NCI-H774 (cell line): ENCODE data around the gene ZNF678.

Experiments used
- DNase-seq: peaks from one replicate; lab custom pipeline; 2025; lab: John Stamatoyannopoulos, UW

Gene ZNF678

GRCh38 chr1:227563324-227564201 is at the start of gene ZNF678:
TSS of gene ZNF678 (plus strand) at chr1:227563556. CDS start at chr1:227650992, 87,436 bp downstream.
- DNase-seq = peak; percentile 95

DNA sequence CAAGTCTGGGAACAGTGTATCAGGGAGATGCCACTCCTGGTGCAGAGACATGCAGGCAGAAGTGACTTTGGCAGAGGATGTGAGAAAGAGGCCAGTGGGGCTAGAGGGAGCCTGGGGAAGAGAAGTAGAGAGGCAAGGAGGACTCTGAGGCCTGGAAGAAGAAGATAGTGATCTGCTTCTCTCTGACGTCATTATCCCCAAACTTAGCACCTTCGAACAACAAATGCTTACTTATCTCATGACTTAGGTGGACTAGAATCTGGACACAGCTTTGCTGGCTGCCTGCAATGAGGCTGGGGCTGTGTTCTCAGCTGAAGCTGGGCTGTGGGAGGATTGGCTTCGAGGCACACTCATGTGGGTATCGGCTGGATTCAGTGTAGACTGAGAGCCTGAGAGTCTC is 44.5 kb upstream of the ZNF678 start:
- no peak for DNase-seq

- no peak for DNase-seq
Measured at GRCh38 chr1:227521782-227522181, 41.6 kb upstream of the ZNF678 start.

- no peak for DNase-seq
Measured at GRCh38 chr1:227526524-227526923, 36.8 kb upstream of the ZNF678 start.

- no peak for DNase-seq
Measured at GRCh38 chr1:227532019-227532619, 31.2 kb upstream of the ZNF678 start.

DNA sequence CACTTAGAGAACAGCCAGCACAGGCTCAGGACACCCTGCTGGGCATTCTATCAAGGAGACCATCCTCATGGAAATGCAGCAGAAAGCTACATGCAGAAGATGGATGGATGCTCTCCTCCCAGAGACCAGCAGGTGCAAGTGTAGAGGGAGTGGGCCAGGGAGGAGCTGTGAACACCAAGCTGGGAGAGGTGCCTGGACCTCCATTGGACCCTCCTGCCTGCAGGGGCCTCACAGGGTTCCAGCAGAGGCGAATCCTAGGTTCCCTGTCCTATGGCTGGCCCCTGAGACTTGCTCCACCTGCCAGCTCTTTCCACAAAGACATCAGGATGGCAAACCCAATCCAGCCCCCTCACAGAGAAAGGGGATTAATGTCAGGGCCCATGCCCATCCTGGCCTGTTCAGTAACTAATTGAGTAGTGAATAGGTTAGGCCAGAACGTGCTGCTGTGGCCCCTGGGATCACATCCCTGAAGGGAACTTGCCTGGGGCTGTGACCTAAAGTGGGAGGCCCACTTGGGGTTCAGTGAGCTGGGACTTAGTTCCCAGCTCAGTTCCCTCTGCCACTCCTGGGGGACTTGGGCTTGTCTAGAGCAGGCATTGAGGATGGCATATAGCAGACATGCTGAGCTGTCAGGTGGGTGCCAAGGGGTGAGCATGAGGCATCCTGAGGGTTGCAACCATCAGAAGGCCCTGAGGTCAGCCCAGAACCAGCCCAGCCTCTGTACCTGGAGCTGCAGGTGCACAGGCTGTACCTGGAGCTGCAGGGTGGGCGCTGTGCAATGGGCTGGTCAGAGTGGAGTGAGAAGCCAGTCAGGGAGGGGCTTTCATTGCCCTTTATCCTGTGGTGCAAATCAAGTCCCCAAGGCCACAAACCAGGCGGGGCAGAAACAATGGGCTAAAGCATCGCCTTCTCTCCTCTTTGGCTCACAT is 22.9 kb upstream of the ZNF678 start:
- no peak for DNase-seq

DNA sequence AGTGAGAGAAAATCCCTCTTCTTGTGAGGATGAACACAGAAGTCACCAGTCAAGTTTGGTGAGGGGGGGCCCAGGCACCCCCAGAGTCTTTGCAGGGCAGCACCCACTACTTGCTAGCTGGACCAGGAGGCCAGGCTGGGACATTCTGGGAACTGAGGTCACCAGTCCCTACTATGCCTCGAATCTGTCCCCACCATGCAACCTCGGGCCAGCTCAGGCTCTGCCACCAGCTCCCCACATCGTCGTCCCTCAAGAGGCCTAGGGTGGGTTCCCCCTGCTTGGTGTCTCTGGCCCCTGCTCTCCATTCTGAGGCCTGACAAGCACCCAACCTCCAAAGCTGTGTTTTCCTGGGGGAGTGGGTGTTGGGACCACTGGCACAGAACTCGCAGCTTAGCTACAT is 22.2 kb upstream of the ZNF678 start:
- DNase-seq = no peak

- DNase-seq = no peak
Measured at GRCh38 chr1:227541796-227542152, 21.6 kb upstream of the ZNF678 start.

DNA sequence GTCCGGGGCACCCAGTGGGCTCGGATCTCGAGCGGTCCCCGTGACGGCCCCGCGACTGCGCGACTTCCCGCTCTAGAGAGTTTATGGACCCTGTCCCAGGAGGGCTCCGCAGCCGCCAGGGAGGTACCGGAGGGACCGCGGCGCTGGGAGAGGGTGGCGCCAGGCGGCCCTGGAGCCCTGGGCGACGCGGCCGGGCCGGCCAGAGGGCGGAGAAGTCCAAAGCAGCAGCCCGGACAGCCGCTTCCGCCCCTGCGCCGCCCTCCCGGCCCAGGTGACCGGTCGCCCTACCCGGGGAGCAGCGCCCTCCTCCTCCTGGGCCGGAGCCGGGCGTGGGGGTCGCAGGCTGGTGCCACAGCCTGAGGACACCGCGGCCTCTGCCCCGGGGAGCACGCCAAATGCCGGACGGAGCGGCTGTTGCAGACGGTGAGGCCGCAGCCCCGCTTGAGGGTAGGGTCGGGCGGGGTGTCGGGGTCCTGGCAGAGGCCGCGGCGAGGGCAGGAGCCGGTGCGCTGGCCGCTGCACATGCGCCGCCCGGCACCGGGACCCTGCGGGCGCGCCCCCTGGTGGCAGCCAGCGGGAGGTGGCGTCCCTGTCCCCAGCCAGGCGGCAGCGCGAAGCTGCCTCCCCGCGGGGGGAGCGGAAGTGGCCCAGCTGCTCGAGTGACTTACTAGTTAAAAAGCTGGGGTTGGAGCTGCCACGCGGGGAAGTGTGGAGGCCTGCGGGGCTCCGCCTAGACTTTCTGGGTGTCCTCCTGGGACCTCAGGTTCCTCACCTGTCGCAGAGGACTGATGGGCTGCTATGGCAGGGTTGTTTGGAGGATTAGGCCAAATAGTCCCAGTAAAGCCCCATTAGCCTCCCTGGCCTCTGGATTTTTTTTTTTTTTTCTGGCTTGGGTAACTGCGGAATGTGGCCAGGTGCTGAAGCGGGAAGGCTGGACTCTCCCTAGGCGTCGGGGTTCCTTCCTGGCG is 20.9 kb upstream of the ZNF678 start:
- DNase-seq = peak; percentile 88

DNA sequence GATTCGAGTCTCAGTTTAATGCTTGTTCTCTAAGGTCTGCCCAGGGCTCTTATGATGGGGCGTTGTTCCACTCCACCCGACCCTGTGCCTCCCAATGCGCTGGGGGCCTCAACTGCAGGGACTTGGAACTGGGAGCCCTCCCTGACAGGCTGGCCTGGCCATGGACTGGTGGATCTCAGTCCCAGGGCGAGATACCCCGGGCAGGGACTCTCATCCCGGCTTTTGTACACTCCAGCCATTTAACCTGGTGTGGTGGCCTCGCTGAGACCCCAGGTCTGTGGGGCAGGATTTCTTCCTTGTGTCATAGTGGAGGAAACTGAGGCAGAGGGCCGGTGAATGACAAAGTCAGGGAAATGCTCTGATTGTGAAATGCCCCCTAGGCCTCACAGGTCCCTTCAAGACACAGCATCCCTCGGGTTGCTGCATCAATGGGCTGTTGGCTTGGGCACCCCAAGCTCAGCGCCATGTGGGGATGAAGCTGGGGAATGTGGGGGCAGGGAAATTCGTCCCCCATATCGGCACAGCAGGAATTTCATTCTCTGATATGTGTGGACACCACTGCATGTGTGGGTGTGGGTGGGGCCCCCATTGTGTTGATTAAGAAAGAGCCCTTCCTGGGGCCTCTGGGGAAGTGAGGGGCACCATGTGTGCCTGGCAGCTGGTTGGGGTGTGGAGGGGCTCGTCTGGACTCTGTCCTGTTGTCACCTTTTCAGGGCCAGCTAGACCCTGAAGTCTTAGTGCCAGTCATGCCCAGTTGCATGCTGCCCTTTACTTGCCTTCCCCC is 19.9 kb upstream of the ZNF678 start:
- DNase-seq = no peak

- no peak for DNase-seq
Measured at GRCh38 chr1:227544067-227545050, 19.0 kb upstream of the ZNF678 start.

GRCh38 chr1:227545361-227545760 is 18.0 kb upstream of the ZNF678 start:
- DNase-seq = no peak

- no peak for DNase-seq
Measured at GRCh38 chr1:227546059-227546458, 17.3 kb upstream of the ZNF678 start.

GRCh38 chr1:227546598-227547309 is 16.6 kb upstream of the ZNF678 start:
- DNase-seq = no peak

DNA sequence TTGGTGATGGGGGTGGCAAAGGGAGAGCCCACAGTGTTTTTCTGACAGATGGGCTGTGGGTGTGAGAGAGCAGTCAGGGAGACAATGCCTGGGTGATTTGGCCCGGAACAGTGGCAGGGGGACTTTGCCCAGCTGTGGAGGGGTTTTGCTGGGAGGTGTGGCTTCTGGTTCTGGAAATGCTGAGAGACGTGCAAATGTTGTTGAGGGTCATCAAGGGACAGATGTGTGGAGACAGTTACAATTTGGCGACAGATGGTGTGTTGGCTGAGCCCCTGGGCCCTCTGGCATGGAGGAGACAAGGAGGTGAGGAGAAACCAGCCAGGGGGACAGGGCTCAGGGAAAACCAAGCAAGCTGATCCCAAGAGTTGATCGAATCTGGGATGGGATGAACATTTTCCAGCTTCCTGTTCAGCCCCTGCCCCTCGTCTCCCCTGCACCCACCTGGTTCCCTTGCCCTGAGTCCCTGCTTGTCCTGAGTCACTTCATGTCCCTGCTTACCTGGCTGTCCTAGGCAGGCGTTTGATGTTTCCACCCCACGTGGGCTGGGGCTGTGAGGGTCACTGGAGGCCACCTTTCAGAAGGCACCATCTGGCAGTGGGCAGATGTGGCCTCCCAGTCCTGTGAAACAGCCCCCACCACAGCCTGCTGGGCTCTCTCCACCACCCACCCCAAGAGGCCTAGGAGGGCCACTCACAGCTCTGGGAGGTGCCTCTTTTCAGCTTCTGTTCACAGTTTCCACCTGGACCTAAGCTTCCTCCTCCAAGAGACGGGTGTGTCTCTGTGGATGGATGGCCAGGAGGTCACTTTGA is 15.8 kb upstream of the ZNF678 start:
- DNase-seq = no peak

GRCh38 chr1:227548119-227548397 is 15.3 kb upstream of the ZNF678 start:
- no peak for DNase-seq

DNA sequence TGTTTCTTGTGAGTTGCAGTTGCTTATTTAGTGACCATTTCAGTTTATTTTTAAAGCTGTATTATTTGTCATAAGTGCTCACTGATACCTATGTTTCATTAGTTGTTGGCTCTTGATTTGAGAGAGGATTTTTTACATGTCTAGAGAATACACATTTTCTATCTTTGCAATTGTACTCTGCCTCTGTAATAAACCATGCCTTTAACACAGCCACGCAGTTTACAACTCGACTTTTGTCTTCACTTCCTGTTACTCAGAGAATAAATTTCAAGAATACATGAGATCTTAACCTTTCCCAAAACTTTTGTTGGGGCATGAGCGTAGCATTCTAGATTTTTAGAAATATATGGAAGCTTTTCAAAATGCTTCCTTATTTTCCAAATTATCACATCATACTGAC is 14.9 kb upstream of the ZNF678 start:
- no peak for DNase-seq

GRCh38 chr1:227549892-227550291 is 13.5 kb upstream of the ZNF678 start:
- no peak for DNase-seq
